Body of pancreas (tissue), 4 donors: ENCODE measurements around the gene ATCAY. TPM values are rescaled to one million over a fixed set of nuclear protein-coding genes. Genes with fewer than 3 reads are reported as not detected.

ENCODE experiments used
- ATAC-seq: fragments of 150-250 bp; one replicate; pipeline ENCODE4 v1.9.1; 2016
- DNase-seq, 4 donors: peaks; one replicate each; pipeline ENCODE4 v3.0.0-alpha.2; 2019
- H3K27ac ChIP-seq, 4 donors: fragments of 200-600 bp; sonication (generic); 1 replicate in 3 of 4; 2 replicates in 1 of 4; pipeline versions ENCODE4 v1.5.1 to v1.6.1; 2016 to 2019; ENCODE audit warnings: mild to moderate bottlenecking in 1 of 4, mixed read lengths in 1 of 4, moderate library complexity in 1 of 4
- H3K27me3 ChIP-seq, 2 donors: fragments of 200-600 bp; sonication (generic); one replicate each; pipeline ENCODE4 v1.6.0; 2016; ENCODE audit warnings: mild to moderate bottlenecking in 1 of 2
- H3K36me3 ChIP-seq, 2 donors: fragments of 200-600 bp; sonication (generic); replicated peaks in 1 of 2; 2 replicates each; pipeline ENCODE4 v1.5.1; 2016; ENCODE audit warnings: low read depth in 2 of 2; ENCODE audit not compliant: insufficient read depth in 1 of 2
- H3K4me1 ChIP-seq: fragments of 200-600 bp; sonication (generic); one replicate; pipeline ENCODE4 v1.6.0; 2016
- H3K4me3 ChIP-seq, 2 donors: fragments of 200-600 bp; sonication (generic); 1 replicate in 1 of 2; 2 replicates in 1 of 2; pipeline ENCODE4 v1.5.1; 2016 to 2019
- H3K9me3 ChIP-seq, 3 donors: fragments of 200-600 bp; sonication (generic); 1 replicate in 2 of 3; 2 replicates in 1 of 3; pipeline ENCODE4 v1.5.1; 2016
- POLR2A ChIP-seq, 3 donors: fragments of 450-650 bp; IDR thresholded peaks; one replicate each; pipeline ENCODE4 v1.6.1; 2016; ENCODE audit warnings: antibody characterized with exemption in 3 of 3, mild to moderate bottlenecking in 2 of 3
- WGBS, 2 donors: methylation state at CpG; one replicate each; pipeline ENCODE4 v1.1.5; 2017; 5-methylcytosine and 5-hydroxymethylcytosine counted together
- intact Hi-C: fragments of 100-400 bp; cut with DNase I; formaldehyde crosslinking; loops from one replicate; pipeline ENCODE4 v1.15.1; 2023
- total RNA-seq, 2 donors: library from RNA; depleted of rRNA; stranded (reverse); fragments of >200 nt; gene quantifications; one replicate each; pipeline ENCODE4 v1.1.0, GENCODE V29; 2016
- TF ChIP-seq, protein P1 (sequence below), 7 experiments: fragments of 450-650 bp in 4 of 7; fragments of 200-600 bp in 3 of 7; sonication (generic) in 3 of 7; IDR thresholded peaks; one replicate each; pipeline ENCODE4 v1.5.1; 2016 to 2019; ENCODE audit warnings: antibody characterized with exemption in 7 of 7

The ATCAY gene
- total RNA-seq, 2 donors from 2014 or later = 1.6 TPM; not detected in 1

DNA sequence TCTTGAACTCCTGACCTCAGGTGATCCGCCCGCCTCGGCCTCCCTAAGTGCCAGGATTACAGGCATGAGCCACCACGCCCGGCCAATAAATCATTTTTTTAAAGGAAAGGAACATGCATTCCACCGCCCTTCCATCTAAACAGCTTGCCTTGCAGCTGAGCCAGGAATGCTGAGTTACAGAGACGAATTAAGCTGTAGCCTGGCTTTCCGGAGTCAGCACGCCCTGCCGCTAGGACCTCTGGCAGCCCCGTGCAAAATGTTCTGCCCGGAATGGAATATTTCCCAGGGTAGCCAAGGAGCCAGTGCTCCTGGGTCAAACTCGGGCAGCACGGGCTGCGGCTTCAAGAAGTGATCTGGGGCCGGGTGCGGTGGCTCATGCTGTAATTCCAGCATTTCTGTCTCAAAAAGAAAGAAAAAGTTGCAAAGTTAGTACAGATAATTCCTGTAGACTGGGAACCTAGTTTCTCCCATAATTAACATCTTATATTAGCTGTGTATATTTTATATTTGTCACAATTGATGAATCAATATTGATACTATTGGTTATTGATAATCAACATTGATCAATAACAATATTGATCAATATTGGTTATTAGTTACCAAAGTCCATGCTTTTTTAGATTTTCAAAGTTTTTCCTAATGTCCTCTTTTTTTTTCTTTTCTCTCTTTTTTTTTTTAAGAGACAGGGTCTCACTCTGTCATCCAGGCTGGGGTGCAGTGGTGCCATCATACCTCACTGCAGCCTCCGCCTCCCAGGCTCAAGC, 19.2 kb downstream of the ATCAY start:
- intact Hi-C loops = no loop called here
- Histone ChIP-seq H3K27ac (no peak overlapping the region), H3K27me3 (no peaks in the 10 kb centered on the region), H3K4me3 (no peak overlapping the region), H3K36me3 (no peaks in the 10 kb centered on the region), H3K9me3 (no peaks in the 10 kb centered on the region), H3K4me1 (no peaks in the 10 kb centered on the region)
- TF ChIP-seq POLR2A (IDR thresholded peaks at IDR 0.05) = no peak
- TF ChIP-seq, protein P1, sequence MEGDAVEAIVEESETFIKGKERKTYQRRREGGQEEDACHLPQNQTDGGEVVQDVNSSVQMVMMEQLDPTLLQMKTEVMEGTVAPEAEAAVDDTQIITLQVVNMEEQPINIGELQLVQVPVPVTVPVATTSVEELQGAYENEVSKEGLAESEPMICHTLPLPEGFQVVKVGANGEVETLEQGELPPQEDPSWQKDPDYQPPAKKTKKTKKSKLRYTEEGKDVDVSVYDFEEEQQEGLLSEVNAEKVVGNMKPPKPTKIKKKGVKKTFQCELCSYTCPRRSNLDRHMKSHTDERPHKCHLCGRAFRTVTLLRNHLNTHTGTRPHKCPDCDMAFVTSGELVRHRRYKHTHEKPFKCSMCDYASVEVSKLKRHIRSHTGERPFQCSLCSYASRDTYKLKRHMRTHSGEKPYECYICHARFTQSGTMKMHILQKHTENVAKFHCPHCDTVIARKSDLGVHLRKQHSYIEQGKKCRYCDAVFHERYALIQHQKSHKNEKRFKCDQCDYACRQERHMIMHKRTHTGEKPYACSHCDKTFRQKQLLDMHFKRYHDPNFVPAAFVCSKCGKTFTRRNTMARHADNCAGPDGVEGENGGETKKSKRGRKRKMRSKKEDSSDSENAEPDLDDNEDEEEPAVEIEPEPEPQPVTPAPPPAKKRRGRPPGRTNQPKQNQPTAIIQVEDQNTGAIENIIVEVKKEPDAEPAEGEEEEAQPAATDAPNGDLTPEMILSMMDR (IDR thresholded peaks at IDR 0.05) = no peak
- 68% methylated on average over 17 to 18 of the region's 18 CpGs for WGBS, 2 donors
- no peak for DNase-seq
- no peak for ATAC-seq

DNA sequence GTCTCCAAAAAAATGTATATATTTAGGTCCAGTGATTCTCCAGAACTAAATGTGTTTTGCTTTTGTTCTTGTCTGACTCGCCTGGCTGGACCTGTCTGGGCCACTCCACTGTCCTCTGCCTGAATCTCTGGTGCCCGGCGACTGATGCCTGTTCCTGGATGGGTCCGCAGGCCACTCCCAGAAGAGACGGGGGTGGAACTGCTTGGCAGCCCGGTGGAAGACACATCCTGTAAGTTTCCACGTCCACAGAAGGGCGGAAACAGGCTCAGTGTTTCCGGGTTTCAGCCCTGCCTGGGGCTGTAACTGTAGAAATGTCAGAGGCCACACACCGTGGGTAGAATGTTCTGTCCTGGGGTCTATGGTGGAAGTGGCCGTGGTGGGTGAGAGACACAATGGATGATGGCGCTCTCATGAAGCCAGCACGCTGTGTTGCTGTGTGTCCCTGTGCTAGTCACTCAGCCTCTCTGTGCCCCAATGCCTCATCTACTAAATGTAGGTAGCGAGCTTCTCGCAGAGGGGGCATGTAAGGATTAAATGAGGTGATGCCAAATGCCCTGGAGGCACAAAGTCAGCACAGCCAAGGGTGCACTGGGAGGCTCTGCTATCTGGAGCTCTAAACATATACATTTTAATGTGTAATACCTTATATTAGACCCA, 22.0 kb downstream of the ATCAY start:
- Histone ChIP-seq H3K9me3 (no peaks in the 10 kb centered on the region), H3K36me3 (no peaks in the 10 kb centered on the region), H3K27ac (no peak overlapping the region), H3K27me3 (no peaks in the 10 kb centered on the region), H3K4me3 (no peak overlapping the region), H3K4me1 (no peaks in the 10 kb centered on the region)
- ATAC-seq (no peak), DNase-seq (no peak)
- WGBS, 2 donors = 65 to 75% methylated on average over 8 to 13 of the region's 15 CpGs
- intact Hi-C loops = no loop called here
- TF ChIP-seq, protein P1 (IDR thresholded peaks at IDR 0.05) = no peak
- TF ChIP-seq POLR2A (IDR thresholded peaks at IDR 0.05) = no peak

GRCh38 chr19:3904233-3904632, 23.7 kb downstream of the ATCAY start:
- WGBS, 2 donors = 83 to 92% methylated on average over 8 of the region's 8 CpGs
- ATAC-seq (no peak), DNase-seq (no peak)
- H3K27ac ChIP-seq = no peak overlapping the region
- no peaks in the 10 kb centered on the region for H3K36me3 ChIP-seq
- H3K4me3 ChIP-seq = no peak overlapping the region
- no peaks in the 10 kb centered on the region for H3K9me3 ChIP-seq
- intact Hi-C loops = no loop called here
- TF ChIP-seq POLR2A (IDR thresholded peaks at IDR 0.05) = no peak
- TF ChIP-seq, protein P1 (IDR thresholded peaks at IDR 0.05) = no peak
- no peaks in the 10 kb centered on the region for H3K27me3 ChIP-seq
- H3K4me1 ChIP-seq = no peaks in the 10 kb centered on the region

GRCh38 chr19:3907626-3908265, 27.3 kb downstream of the ATCAY start:
- intact Hi-C loops = no loop called here
- Histone ChIP-seq H3K9me3 (peaks cover 0 to 11% (median 0%) of the 10 kb centered on the region in 3 donors), H3K36me3 (no peaks in the 10 kb centered on the region), H3K27ac (no peak overlapping the region), H3K4me3 (no peak overlapping the region), H3K4me1 (no peaks in the 10 kb centered on the region), H3K27me3 (no peaks in the 10 kb centered on the region)
- no peak for ATAC-seq
- DNase-seq = no peak
- 73 to 77% methylated on average over 22 to 46 of the region's 50 CpGs for WGBS, 2 donors
- no peak for TF ChIP-seq POLR2A (IDR thresholded peaks at IDR 0.05)
- TF ChIP-seq, protein P1 (IDR thresholded peaks at IDR 0.05) = no peak
